ENCODE results near the gene DKK2. TPM values are rescaled to one million over a fixed set of nuclear protein-coding genes. Genes with fewer than 3 reads are reported as not detected.

DKK2 gene
- polyA plus RNA-seq, 1 of the 3 experiments (the other 2 are of a cell fraction) = 53.1 TPM

DNA sequence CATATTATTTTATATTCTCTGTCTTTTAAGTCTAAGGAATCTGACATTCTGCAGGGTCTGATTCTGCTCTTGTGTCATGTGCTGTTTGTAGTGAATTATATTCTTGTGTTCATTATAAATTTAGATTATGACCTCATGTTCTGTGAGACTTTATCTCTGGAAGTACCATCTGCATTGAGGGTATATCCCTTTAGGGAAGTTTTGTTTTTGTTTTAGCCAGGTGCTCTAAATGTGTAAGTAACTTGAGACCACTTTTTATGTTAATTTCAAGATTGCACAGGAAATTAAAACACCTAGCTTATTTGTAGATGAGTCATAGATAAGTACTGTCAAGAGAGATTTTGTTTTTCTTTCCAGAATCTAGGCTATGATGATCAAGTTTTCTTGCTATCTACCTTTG is 35.0 kb upstream of the DKK2 start:
- H4K20me1 ChIP-seq (ENCODE audit: insufficient read depth) = no peaks in the 10 kb centered on the region
- no peak overlapping the region for H3K27ac ChIP-seq (ENCODE audit: low read depth in 2 of 2, low read length in 1 of 2)
- ChIA-PET CTCF (no interaction called here), POLR2A (no interaction called here)
- H3K36me3 ChIP-seq (replicated peaks in 1 of 2; ENCODE audit: control insufficient read depth in 1 of 2, insufficient read depth in 2 of 2, low read length in 1 of 2) = no peaks in the 10 kb centered on the region
- no peak overlapping the region for H2AFZ ChIP-seq (ENCODE audit: low read depth)
- peaks cover 8% of the 10 kb centered on the region for H3F3A ChIP-seq (replicated peaks; ENCODE audit: insufficient read depth)
- no peaks in the 10 kb centered on the region for H3K79me2 ChIP-seq (ENCODE audit: insufficient read depth)
- no peak for TF ChIP-seq YY1 (IDR thresholded peaks at IDR 0.05; ENCODE audit: low read depth)
- TF ChIP-seq TCF12 (IDR thresholded peaks at IDR 0.05) = 0 out of 2 replicates have a peak, but pooled peaks have one; percentile 6
- H3K4me3 ChIP-seq (ENCODE audit: low read depth in 2 of 2, low read length in 1 of 2) = no peak overlapping the region
- no peaks in the 10 kb centered on the region for H3K27me3 ChIP-seq (ENCODE audit: insufficient read depth)
- DNase-seq = no peak
- peaks cover 0 to 21% of the 10 kb centered on the region in 2 experiments; a peak in 2 of 4 replicates for H3K4me1 ChIP-seq (ENCODE audit: control insufficient read depth in 1 of 2, insufficient read depth in 2 of 2, low read depth in 1 of 2, low read length in 1 of 2)
- no peak overlapping the region for H3K9ac ChIP-seq
- no peaks in the 10 kb centered on the region for H3K9me2 ChIP-seq
- no peaks in the 10 kb centered on the region for H3K9me3 ChIP-seq
- no peak overlapping the region for H3K4me2 ChIP-seq

GRCh38 chr4:107069049-107069448 is 32.9 kb upstream of the DKK2 start:
- H3K4me3 ChIP-seq (ENCODE audit: low read depth in 2 of 2, low read length in 1 of 2) = no peak overlapping the region
- no peaks in the 10 kb centered on the region for H3K9me3 ChIP-seq
- peaks cover 8% of the 10 kb centered on the region for H3F3A ChIP-seq (replicated peaks; ENCODE audit: insufficient read depth)
- ChIA-PET CTCF (interaction anchor here (0.6 to 1.1 kb wide), 4 partner anchors 9 to 125 kb away, joined by 3 read pairs; partner anchors contain the start of gene DKK2), POLR2A (no interaction called here)
- H3K4me2 ChIP-seq = peak overlapping the region; percentile 65; the same call in 1 of the 2 replicates
- peak overlapping the region; percentile 72; the same call in 1 of the 2 replicates for H2AFZ ChIP-seq (ENCODE audit: low read depth)
- peak overlapping the region in 1 of 2 experiments; percentile 68; a peak in 2 of 4 replicates for H3K27ac ChIP-seq (ENCODE audit: low read depth in 2 of 2, low read length in 1 of 2)
- no peaks in the 10 kb centered on the region for H3K27me3 ChIP-seq (ENCODE audit: insufficient read depth)
- H4K20me1 ChIP-seq (ENCODE audit: insufficient read depth) = no peaks in the 10 kb centered on the region
- peak overlapping the region; percentile 13; the same call in 1 of the 2 replicates for H3K9ac ChIP-seq
- H3K79me2 ChIP-seq (ENCODE audit: insufficient read depth) = no peaks in the 10 kb centered on the region
- WGBS (ENCODE audit: low lambda C conversion rate) = 20% methylated on average over 3 of the region's 3 CpGs
- H3K36me3 ChIP-seq (replicated peaks in 1 of 2; ENCODE audit: control insufficient read depth in 1 of 2, insufficient read depth in 2 of 2, low read length in 1 of 2) = no peaks in the 10 kb centered on the region
- no peaks in the 10 kb centered on the region for H3K9me2 ChIP-seq
- H3K4me1 ChIP-seq (ENCODE audit: control insufficient read depth in 1 of 2, insufficient read depth in 2 of 2, low read depth in 1 of 2, low read length in 1 of 2) = peaks cover 0 to 21% of the 10 kb centered on the region in 2 experiments; a peak in 2 of 4 replicates
- TF ChIP-seq PBX3 (IDR thresholded peaks at IDR 0.05) = peak; percentile 71
- TF ChIP-seq FOXM1 (IDR thresholded peaks at IDR 0.05; ENCODE audit: low read depth) = no peak
- peak in 1 of 2 experiments; percentile 50; a peak in 1 of 4 replicates for TF ChIP-seq EP300 (IDR thresholded peaks at IDR 0.05; ENCODE audit: borderline replicate concordance in 1 of 2, low read depth in 1 of 2, low read length in 1 of 2)
- TF ChIP-seq NRF1 (IDR thresholded peaks at IDR 0.05; ENCODE audit: low read depth, low read length) = no peak
- TF ChIP-seq EZH2phosphoT487 (IDR thresholded peaks at IDR 0.05; ENCODE audit: borderline replicate concordance, low read depth) = no peak
- peak; percentile 71 for TF ChIP-seq TCF12 (IDR thresholded peaks at IDR 0.05)
- peak; percentile 16; the same call in 1 of the 2 replicates for TF ChIP-seq ELF1 (IDR thresholded peaks at IDR 0.05)
- no peak for TF ChIP-seq RFX5 (IDR thresholded peaks at IDR 0.05; ENCODE audit: low read length)
- TF ChIP-seq RCOR1 (IDR thresholded peaks at IDR 0.05; ENCODE audit: low read length) = no peak
- peak; percentile 39; the same call in 1 of the 2 replicates for TF ChIP-seq RXRA (IDR thresholded peaks at IDR 0.05; ENCODE audit: borderline replicate concordance, low read depth)
- TF ChIP-seq TEAD4 (IDR thresholded peaks at IDR 0.05; ENCODE audit: borderline replicate concordance, insufficient read depth) = no peak
- TF ChIP-seq NFIC (IDR thresholded peaks at IDR 0.05; ENCODE audit: borderline replicate concordance) = peak; percentile 88
- no peak for TF ChIP-seq YY1 (IDR thresholded peaks at IDR 0.05; ENCODE audit: low read depth)
- TF ChIP-seq POLR2AphosphoS5 (IDR thresholded peaks at IDR 0.05; ENCODE audit: low read depth, low read length) = no peak; the same call in 1 of the 2 replicates
- TF ChIP-seq FOSL2 (IDR thresholded peaks at IDR 0.05; ENCODE audit: borderline replicate concordance, low read depth) = peak; percentile 79; the same call in 1 of the 2 replicates
- TF ChIP-seq RAD21 (IDR thresholded peaks at IDR 0.05; ENCODE audit: low read length) = no peak
- TF ChIP-seq GABPA (IDR thresholded peaks at IDR 0.05; ENCODE audit: low read depth) = no peak
- peak; percentile 70 for TF ChIP-seq JUND (IDR thresholded peaks at IDR 0.05)
- DNase-seq = no peak
